Sciatic nerve (tissue), 2 donors: ENCODE data around the gene PPFIBP2. TPM values are rescaled to one million over a fixed set of nuclear protein-coding genes. Genes with fewer than 3 reads are reported as not detected.
A peak's percentile ranks its signal among the peaks of the same experiment; 100 is the strongest.

Experiments
- ATAC-seq: fragments of 200-7000 bp; cut with Tn5 transposase; one replicate; pipeline ENCODE4 v1.9.1; 2020; ENCODE audit warnings: mild to moderate bottlenecking, moderate library complexity
- DNase-seq: peaks from one replicate; pipeline ENCODE4 v3.0.0-alpha.2; 2020; ENCODE audit warnings: low spot score
- intact Hi-C: fragments of 100-400 bp; cut with DNase I; formaldehyde crosslinking; loops from one replicate; pipeline ENCODE4 v1.14.2; 2022
- total RNA-seq: library from RNA; stranded (reverse); fragmentation: NEBNext Ultra II Directional; extraction: Animal tissue kit (Norgen Biotek cat#: 25700); gene quantifications from one replicate; pipeline ENCODE4 v1.2.1, GENCODE V29; 2021
- donor health status: DM: no; HTN: no; CAD: no.
- donor health status: DM: no; HTN: no; CAD: no.

PPFIBP2 gene
- 52.3 TPM for total RNA-seq

GRCh38 chr11:7513234-7514098 is at the start of gene PPFIBP2:
Gene PPFIBP2 (plus strand): TSS chr11:7513999. CDS start chr11:7549476, 35,477 bp downstream.
- ATAC-seq (peak; percentile 93), DNase-seq (peak; percentile 93)
- intact Hi-C loops, result no loop called here

- ATAC-seq, result no peak
- intact Hi-C loops, result no loop called here
- DNase-seq, result no peak
Observed at GRCh38 chr11:7467652-7468051, 46.1 kb upstream of the PPFIBP2 start.

GRCh38 chr11:7469351-7469865 is 44.4 kb upstream of the PPFIBP2 start:
- DNase-seq (no peak), ATAC-seq (no peak)
- intact Hi-C loops, result no loop called here

GRCh38 chr11:7471071-7471470 is 42.7 kb upstream of the PPFIBP2 start:
- ATAC-seq (no peak), DNase-seq (no peak)
- intact Hi-C loops, result no loop called here

- DNase-seq (no peak), ATAC-seq (no peak)
- intact Hi-C loops, result no loop called here
Observed at GRCh38 chr11:7473717-7474116, 40.1 kb upstream of the PPFIBP2 start.

GRCh38 chr11:7480113-7480512 is 33.7 kb upstream of the PPFIBP2 start:
- ATAC-seq, result peak; percentile 62
- no peak for DNase-seq
- intact Hi-C loops, result no loop called here

GRCh38 chr11:7484131-7484530 is 29.7 kb upstream of the PPFIBP2 start:
- DNase-seq (no peak), ATAC-seq (no peak)
- intact Hi-C loops, result no loop called here

- intact Hi-C loops, result no loop called here
- ATAC-seq (no peak), DNase-seq (no peak)
Observed at GRCh38 chr11:7484645-7485044, 29.2 kb upstream of the PPFIBP2 start.

GRCh38 chr11:7485186-7486097 is 28.4 kb upstream of the PPFIBP2 start, which contains the start of gene OLFML1:
Gene OLFML1 (plus strand): TSS chr11:7485506. CDS start chr11:7485876, 370 bp downstream.
- DNase-seq (no peak), ATAC-seq (peak; percentile 79)
- intact Hi-C loops, result no loop called here

GRCh38 chr11:7486098-7486780 is 27.6 kb upstream of the PPFIBP2 start:
- DNase-seq (no peak), ATAC-seq (peak; percentile 5)
- intact Hi-C loops, result no loop called here

- peak; percentile 59 for DNase-seq
- ATAC-seq, result peak; percentile 60
- intact Hi-C loops, result no loop called here
Observed at GRCh38 chr11:7486781-7487140, 27.0 kb upstream of the PPFIBP2 start.

- DNase-seq (no peak), ATAC-seq (no peak)
- intact Hi-C loops, result no loop called here
Observed at GRCh38 chr11:7487360-7487759, 26.4 kb upstream of the PPFIBP2 start.

GRCh38 chr11:7488681-7489080 is 25.1 kb upstream of the PPFIBP2 start:
- intact Hi-C loops, result no loop called here
- no peak for ATAC-seq
- no peak for DNase-seq

GRCh38 chr11:7489376-7489775 is 24.4 kb upstream of the PPFIBP2 start:
- DNase-seq (no peak), ATAC-seq (no peak)
- intact Hi-C loops, result no loop called here

- ATAC-seq (peak; percentile 74), DNase-seq (no peak)
- intact Hi-C loops, result no loop called here
Observed at GRCh38 chr11:7490054-7490453, 23.7 kb upstream of the PPFIBP2 start.

- peak; percentile 55 for ATAC-seq
- DNase-seq, result no peak
- intact Hi-C loops, result no loop called here
Observed at GRCh38 chr11:7490535-7490934, 23.3 kb upstream of the PPFIBP2 start.

GRCh38 chr11:7492253-7492652 is 21.5 kb upstream of the PPFIBP2 start:
- ATAC-seq (peak; percentile 69), DNase-seq (no peak)
- intact Hi-C loops, result no loop called here

GRCh38 chr11:7493670-7494069 is 20.1 kb upstream of the PPFIBP2 start:
- no peak for DNase-seq
- intact Hi-C loops, result no loop called here

GRCh38 chr11:7494086-7494745 is 19.6 kb upstream of the PPFIBP2 start:
- ATAC-seq (no peak), DNase-seq (no peak)
- intact Hi-C loops, result no loop called here

More at GRCh38 chr11:7493670-7494069, 20.1 kb upstream of the PPFIBP2 start:
- ATAC-seq, result no peak
